G401 (cell line): Measurements from ENCODE around the gene DLK2. TPM values are rescaled to one million over a fixed set of nuclear protein-coding genes. Genes with fewer than 3 reads are reported as not detected.

Experiments
- DNase-seq: peaks from one replicate; pipeline ENCODE4 v3.0.0-alpha.2; 2015; ENCODE audit warnings: low spot score
- in situ Hi-C: cut with HindIII; loops from 2 replicates; pipeline ENCODE4 v1.10.0; 2016; ENCODE audit warnings: low sequenced_read_pairs, mixed read lengths
- total RNA-seq: library from RNA; depleted of rRNA; stranded (reverse); fragments of >200 nt; shearing (Covaris generic); gene quantifications from 2 replicates; pipeline ENCODE4 v1.2.3, GENCODE V29; 2014; rRNA removed

The DLK2 gene
- total RNA-seq, 1 experiment from 2014 or later = 3.4 TPM

GRCh38 chr6:43401730-43402129 is 53.6 kb downstream of the DLK2 start:
- in situ Hi-C loops = no loop called here

More at GRCh38 chr6:43401730-43402129, 53.6 kb downstream of the DLK2 start:
- no peak for DNase-seq

Other genes with a start within 250 kb of the DLK2 start
- 223 and 291 TPM in 2 replicates for gene DNPH1, start 226.1 kb downstream of the DLK2 start, total RNA-seq
- not detected in 2 replicates for gene TTBK1, start 212.1 kb downstream of the DLK2 start, total RNA-seq
- not detected in 2 replicates for gene SLC22A7, start 157.3 kb downstream of the DLK2 start, total RNA-seq
- gene CRIP3, start 146.7 kb downstream of the DLK2 start, total RNA-seq = not detected in 2 replicates
- gene ZNF318, start 85.9 kb downstream of the DLK2 start, total RNA-seq = 3.1 and 4.8 TPM in 2 replicates
- 11.0 and 17.3 TPM in 2 replicates for gene ABCC10, start 28.0 kb downstream of the DLK2 start, total RNA-seq
- gene TJAP1, start 22.0 kb upstream of the DLK2 start, total RNA-seq = 14.5 and 16.9 TPM in 2 replicates
- 0.03 TPM in 1 of 2 replicates, not detected in the other for gene LRRC73, start 54.8 kb upstream of the DLK2 start, total RNA-seq
- gene YIPF3, start 61.4 kb upstream of the DLK2 start, total RNA-seq = 49.4 and 92.9 TPM in 2 replicates
- 46.8 and 54.0 TPM in 2 replicates for gene POLR1C, start 61.5 kb upstream of the DLK2 start, total RNA-seq
- 38.0 and 60.5 TPM in 2 replicates for gene XPO5, start 120.5 kb upstream of the DLK2 start, total RNA-seq
- gene POLH, start 120.6 kb upstream of the DLK2 start, total RNA-seq = 8.2 and 16.9 TPM in 2 replicates
- gene GTPBP2, start 173.7 kb upstream of the DLK2 start, total RNA-seq = 46.0 and 47.0 TPM in 2 replicates
- 59.0 and 78.9 TPM in 2 replicates for gene MAD2L1BP, start 180.3 kb upstream of the DLK2 start, total RNA-seq
- gene RSPH9, start 189.5 kb upstream of the DLK2 start, total RNA-seq = 0.92 and 1.6 TPM in 2 replicates
- gene MRPS18A, start 232.2 kb upstream of the DLK2 start, total RNA-seq = 70.5 and 89.4 TPM in 2 replicates